Measurements from ENCODE around the gene NTN1.

GRCh38 chr17:9158544-9159452 lies 137.5 kb downstream of the NTN1 start:
- TF ChIP-seq CTCF (IDR thresholded peaks at IDR 0.05; ENCODE audit: insufficient read depth, low read length, poor library complexity, severe bottlenecking), result no peak
- no peak for TF ChIP-seq EZH2phosphoT487 (conservative IDR thresholded peaks at IDR 0.05; ENCODE audit: low read length)

Measured in SU-DHL-6 (cell line).